Common myeloid progenitor, CD34-positive (primary cell): ENCODE results near the gene ZSCAN10.
"Not testable (repeated sequence)": the region's sequence is repeated elsewhere in the genome, so short reads cannot be mapped to it uniquely, and the experiment has no call there.

Experiments
- CTCF ChIA-PET: fragments of 350-600 bp; sonication (Branson Sonifier 250); formaldehyde crosslinking; loops from one replicate; lab custom pipeline; 2021; ENCODE audit warnings: antibody characterized with exemption; lab: Charles Lee
- POLR2A ChIA-PET: fragments of 350-600 bp; sonication (Branson Sonifier 250); formaldehyde crosslinking; loops from one replicate; lab custom pipeline; 2021; ENCODE audit warnings: antibody characterized with exemption; lab: Charles Lee
- DNase-seq, 3 donors: peaks; one replicate each; pipeline versions ENCODE4 v3.0.0 to v3.0.0-alpha.2; 2013
- H3K27ac ChIP-seq, 2 experiments: 1 replicate in 1 of 2; 2 replicates in 1 of 2; pipeline ENCODE4 v1.7.0; 2013; ENCODE audit warnings: inconsistent platforms in 2 of 2, low read length in 2 of 2, mild to moderate bottlenecking in 2 of 2, low read depth in 1 of 2, moderate library complexity in 1 of 2; ENCODE audit not compliant: severe bottlenecking in 2 of 2, insufficient read depth in 1 of 2, poor library complexity in 1 of 2
- H3K27me3 ChIP-seq, 5 experiments: replicated peaks in 2 of 5; 1 replicate in 3 of 5; 2 replicates in 2 of 5; pipeline versions ENCODE4 v1.6.1 to v1.7.0; 2013; ENCODE audit warnings: low read length in 4 of 5, mild to moderate bottlenecking in 2 of 5, moderate library complexity in 2 of 5, inconsistent platforms in 1 of 5; ENCODE audit not compliant: insufficient read depth in 5 of 5, control insufficient read depth in 4 of 5
- H3K36me3 ChIP-seq, 4 experiments: 1 replicate in 2 of 4; 2 replicates in 2 of 4; pipeline versions ENCODE4 v1.6.1 to v1.7.0; 2013; ENCODE audit warnings: low read length in 3 of 4, control low read depth in 1 of 4, mild to moderate bottlenecking in 1 of 4; ENCODE audit not compliant: control insufficient read depth in 4 of 4, insufficient read depth in 4 of 4
- H3K4me1 ChIP-seq, 4 experiments: 1 replicate in 3 of 4; 2 replicates in 1 of 4; pipeline versions ENCODE4 v1.6.1 to v1.7.1; 2013; ENCODE audit warnings: low read length in 3 of 4, mild to moderate bottlenecking in 3 of 4, control low read depth in 1 of 4, inconsistent platforms in 1 of 4, moderate library complexity in 1 of 4; ENCODE audit not compliant: control insufficient read depth in 4 of 4, insufficient read depth in 4 of 4; ENCODE audit errors: control extremely low read depth in 1 of 4
- H3K4me3 ChIP-seq, 7 experiments: 1 replicate in 4 of 7; 2 replicates in 3 of 7; pipeline versions ENCODE4 v1.5.1 to v1.7.0; 2013; ENCODE audit warnings: mild to moderate bottlenecking in 7 of 7, low read length in 6 of 7, moderate library complexity in 6 of 7, inconsistent platforms in 2 of 7, low read depth in 2 of 7, control low read depth in 1 of 7; ENCODE audit not compliant: insufficient read depth in 4 of 7, control insufficient read depth in 1 of 7; ENCODE audit errors: extremely low read depth in 1 of 7
- H3K9me3 ChIP-seq, 5 experiments: 1 replicate in 4 of 5; 2 replicates in 1 of 5; pipeline versions ENCODE4 v1.6.1 to v1.7.1; 2013; ENCODE audit warnings: low read length in 4 of 5, mild to moderate bottlenecking in 2 of 5, inconsistent platforms in 1 of 5, low read depth in 1 of 5, moderate library complexity in 1 of 5; ENCODE audit not compliant: control insufficient read depth in 4 of 5, insufficient read depth in 2 of 5; ENCODE audit errors: control extremely low read depth in 1 of 5
- WGBS: methylation state at CpG from one replicate; pipeline ENCODE4 v1.1.5; 2013; ENCODE audit not compliant: insufficient coverage; 5-methylcytosine and 5-hydroxymethylcytosine counted together

The ZSCAN10 gene

DNA sequence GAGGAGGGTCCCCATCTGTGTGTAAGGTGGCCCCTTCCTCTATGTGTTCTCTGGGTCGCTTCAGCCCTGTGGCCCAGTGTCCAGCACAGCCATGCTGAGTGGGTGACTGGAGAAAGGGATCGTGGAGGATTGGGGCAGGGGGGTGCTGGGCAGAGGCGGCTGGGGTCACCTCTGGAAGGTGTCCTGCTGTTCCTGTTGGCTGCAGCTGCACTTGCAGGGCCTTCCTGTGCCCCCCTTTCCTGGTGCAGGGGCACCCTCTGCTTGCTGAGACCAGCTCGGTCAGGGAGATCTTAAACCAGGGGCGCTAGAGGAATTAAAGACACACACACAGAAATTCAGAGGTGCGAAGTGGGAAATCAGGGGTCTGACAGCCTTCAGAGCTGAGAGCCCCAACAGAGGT lies 22.5 kb downstream of the ZSCAN10 start:
- CTCF ChIA-PET: interaction anchor here (1.1 to 6.1 kb wide), 6 partner anchors 12 to 53 kb away, joined by 3 to 54 read pairs (median 10); partner anchors contain the start of gene ZSCAN10

DNA sequence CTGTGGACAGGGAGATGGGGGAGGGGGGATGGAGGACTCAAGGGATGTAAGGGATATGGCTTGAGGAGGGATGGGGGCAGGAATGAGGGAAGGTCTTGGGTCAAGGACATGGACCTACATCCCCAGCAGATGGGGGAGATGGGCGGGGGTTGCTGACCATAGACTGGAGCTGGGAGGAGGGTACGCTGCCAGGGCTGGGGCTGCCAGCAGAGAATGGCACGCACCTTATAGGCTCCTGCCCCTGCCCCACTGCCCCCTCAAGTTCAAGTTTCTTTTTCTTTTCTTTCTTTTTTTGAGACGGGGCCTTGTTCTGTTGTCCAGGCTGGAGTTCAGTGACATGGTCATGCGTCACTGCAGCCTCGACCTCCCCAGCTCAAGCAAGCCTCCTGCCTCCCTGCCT lies 23.1 kb downstream of the ZSCAN10 start:
- H3K36me3 ChIP-seq, H3K27me3 ChIP-seq, H3K9me3 ChIP-seq, DNase-seq, H3K27ac ChIP-seq: not testable (repeated sequence)
- ChIA-PET POLR2A (interaction anchor here (1.5 kb wide), 2 partner anchors 10 to 12 kb away, joined by 3 to 7 read pairs; no protein-coding TSS in a partner anchor), CTCF (interaction anchor here (1.1 to 6.1 kb wide), 9 partner anchors 12 to 386 kb away, joined by 3 to 54 read pairs (median 8); partner anchors contain the start of gene ZSCAN10)
- 100% methylated on average over 3 of the region's 6 CpGs for WGBS
- peak overlapping the region in 1 of 7 experiments; percentile 2 for H3K4me3 ChIP-seq
- peaks cover 0 to 53% (median 41%) of the 10 kb centered on the region in 4 experiments for H3K4me1 ChIP-seq

More for the DNA sequence above, 22.5 kb downstream of the ZSCAN10 start:
- H3K4me3 ChIP-seq: no peak overlapping the region
- no peak overlapping the region for H3K27ac ChIP-seq
- POLR2A ChIA-PET: interaction anchor here (1.1 kb wide), 1 partner anchor 53 kb away, joined by 3 read pairs; no protein-coding TSS in a partner anchor
- WGBS: 33% methylated on average over 2 of the region's 6 CpGs
- no peaks in the 10 kb centered on the region for H3K36me3 ChIP-seq
- H3K27me3 ChIP-seq: no peaks in the 10 kb centered on the region
- peaks cover 0 to 47% (median 39%) of the 10 kb centered on the region in 4 experiments for H3K4me1 ChIP-seq
- peaks cover 0 to 7% (median 0%) of the 10 kb centered on the region in 5 experiments for H3K9me3 ChIP-seq
- no peak for DNase-seq

DNA sequence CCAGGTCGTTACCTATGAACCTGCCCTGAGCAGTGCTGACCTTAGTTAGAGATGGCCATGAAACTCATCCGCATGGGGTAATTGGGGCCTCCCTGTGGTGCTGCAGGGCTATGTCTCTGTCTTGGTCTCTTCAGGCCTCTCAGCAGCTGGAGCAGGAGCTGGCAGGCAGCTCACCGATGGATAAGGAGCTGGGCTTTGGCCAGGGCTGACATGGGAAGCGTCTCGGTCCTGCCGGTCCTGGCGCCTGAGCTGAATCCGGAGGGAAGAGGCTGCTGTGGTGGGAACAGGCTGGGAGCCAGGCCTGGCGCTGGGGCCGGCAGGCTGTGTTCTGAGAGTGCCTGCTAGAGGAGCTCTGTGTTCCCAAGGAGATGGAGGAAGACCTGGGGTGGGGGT lies 23.6 kb downstream of the ZSCAN10 start:
- Histone ChIP-seq H3K27ac (peak overlapping the region in 1 of 2 experiments; percentile 64), H3K36me3 (no peaks in the 10 kb centered on the region), H3K9me3 (peaks cover 0 to 7% (median 0%) of the 10 kb centered on the region in 5 experiments), H3K27me3 (no peaks in the 10 kb centered on the region), H3K4me3 (peak overlapping the region in 3 of 7 experiments; percentile 11 to 53 (median 24)), H3K4me1 (peaks cover 0 to 57% (median 43%) of the 10 kb centered on the region in 4 experiments)
- POLR2A ChIA-PET: interaction anchor here (1.5 kb wide), 2 partner anchors 10 to 12 kb away, joined by 3 to 7 read pairs; no protein-coding TSS in a partner anchor
- CTCF ChIA-PET: interaction anchor here (1.1 to 6.1 kb wide), 8 partner anchors 12 to 386 kb away, joined by 3 to 54 read pairs (median 6); no protein-coding TSS in a partner anchor
- 78% methylated on average over 2 of the region's 10 CpGs for WGBS
- no peak for DNase-seq

DNA sequence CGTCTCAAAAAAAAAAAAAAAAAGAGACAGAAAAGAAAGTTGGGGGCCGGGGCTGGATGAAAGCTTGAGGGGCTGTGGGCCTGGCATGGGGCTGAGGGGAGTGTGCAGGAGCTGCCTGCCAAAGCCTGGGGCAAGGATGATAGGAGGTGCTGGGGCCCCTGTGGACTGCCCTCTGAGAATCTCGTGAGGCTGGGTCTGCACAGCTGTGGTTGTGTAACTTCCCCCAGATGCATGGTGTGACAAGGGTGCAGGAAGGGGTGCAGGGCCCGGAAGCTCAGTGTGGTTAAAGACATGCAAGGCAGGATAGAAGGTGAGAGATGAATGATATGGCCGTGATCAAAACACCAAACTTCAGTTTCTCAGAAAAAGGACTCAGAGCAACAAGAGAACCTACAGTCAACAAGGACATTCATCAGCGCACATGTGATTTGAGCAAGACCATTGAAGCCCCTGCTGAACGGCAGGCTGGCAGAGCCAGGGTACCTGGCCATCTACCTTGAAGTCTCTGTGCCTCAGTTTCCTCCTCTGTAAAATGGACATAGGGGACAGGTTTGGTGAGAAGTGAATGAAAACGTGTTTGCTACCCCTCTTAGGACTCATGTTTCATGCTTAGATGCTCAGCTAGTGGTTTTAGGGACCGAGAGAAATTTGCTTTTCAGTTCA lies 24.1 kb downstream of the ZSCAN10 start:
- Histone ChIP-seq H3K27me3 (no peaks in the 10 kb centered on the region), H3K36me3 (no peaks in the 10 kb centered on the region), H3K9me3 (peaks cover 0 to 7% (median 0%) of the 10 kb centered on the region in 5 experiments), H3K4me3 (peak overlapping the region in 5 of 7 experiments; percentile 9 to 53 (median 15)), H3K4me1 (peaks cover 0 to 63% (median 43%) of the 10 kb centered on the region in 4 experiments), H3K27ac (peak overlapping the region; percentile 56 to 64)
- WGBS: 9% methylated on average over 7 of the region's 9 CpGs
- POLR2A ChIA-PET: interaction anchor here (0.6 to 1.5 kb wide), 3 partner anchors 10 to 13 kb away, joined by 3 to 8 read pairs (median 7); no protein-coding TSS in a partner anchor
- CTCF ChIA-PET: interaction anchor here (0.7 to 6.1 kb wide), 9 partner anchors 10 to 387 kb away, joined by 3 to 54 read pairs (median 5); partner anchors contain the start of gene IL32
- peak; percentile 82 to 98 (median 94) for DNase-seq

DNA sequence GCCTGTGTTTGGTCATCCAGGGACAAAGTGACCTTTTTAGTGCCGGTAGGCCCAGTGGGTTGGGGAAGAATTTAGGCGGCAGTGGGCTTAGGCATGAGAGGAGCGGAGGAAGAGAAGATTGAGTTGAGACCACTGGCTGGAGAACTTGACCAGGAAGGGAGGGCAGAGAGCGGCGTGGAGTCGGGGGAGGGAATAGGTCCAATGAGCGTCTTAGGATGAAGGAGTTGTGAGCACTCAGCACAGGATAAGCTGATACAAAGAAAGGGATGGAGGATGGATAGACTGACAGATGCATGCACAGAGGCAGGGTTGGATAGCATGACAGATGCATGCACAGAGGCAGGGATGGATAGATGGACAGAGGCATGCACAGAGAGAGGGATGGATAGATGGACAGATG lies 25.6 kb downstream of the ZSCAN10 start:
- POLR2A ChIA-PET: no interaction called here
- CTCF ChIA-PET: interaction anchor here (0.6 to 4.7 kb wide), 2 partner anchors 14 to 26 kb away, joined by 3 to 31 read pairs; no protein-coding TSS in a partner anchor
- DNase-seq: no peak
- WGBS: 91% methylated on average over 7 of the region's 7 CpGs
- H3K4me3 ChIP-seq: no peak overlapping the region
- no peaks in the 10 kb centered on the region for H3K36me3 ChIP-seq
- H3K9me3 ChIP-seq: peaks cover 0 to 7% (median 0%) of the 10 kb centered on the region in 5 experiments
- peaks cover 0 to 64% (median 43%) of the 10 kb centered on the region in 4 experiments for H3K4me1 ChIP-seq
- no peaks in the 10 kb centered on the region for H3K27me3 ChIP-seq
- no peak overlapping the region for H3K27ac ChIP-seq

DNA sequence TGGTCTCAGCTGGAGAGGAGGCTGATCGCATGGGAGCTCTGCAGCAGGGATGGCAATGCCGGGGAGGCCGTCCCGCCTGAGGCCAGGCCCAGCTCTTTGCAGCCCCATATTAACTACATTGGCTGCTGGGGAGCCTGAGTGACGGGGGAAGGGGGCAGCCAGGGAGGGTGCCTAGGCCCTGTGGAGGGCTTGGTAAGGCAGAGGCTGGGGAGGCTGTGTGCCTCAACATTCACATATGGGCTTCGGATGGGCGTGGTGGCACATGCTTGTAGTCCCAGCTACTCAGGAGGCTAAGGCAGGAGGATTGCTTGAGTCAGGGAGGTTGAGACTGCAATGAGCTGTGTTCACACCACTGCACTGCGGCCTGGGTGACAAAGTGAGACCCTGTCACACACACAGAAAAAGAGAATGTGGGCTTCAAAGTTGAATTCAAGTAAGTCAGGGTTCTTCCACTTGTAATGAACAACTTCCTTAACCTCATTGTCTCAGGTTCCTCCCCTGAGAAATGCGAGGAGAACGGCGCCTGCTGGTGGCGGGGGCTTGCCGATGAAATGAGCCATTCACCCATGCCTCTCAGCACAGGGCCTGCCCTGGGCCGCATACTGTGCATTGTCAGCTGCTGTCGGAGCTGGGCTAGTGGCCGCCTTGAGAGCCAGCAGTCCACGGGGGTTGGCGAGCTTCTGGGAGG lies 26.4 kb downstream of the ZSCAN10 start:
- H3K36me3 ChIP-seq, H3K9me3 ChIP-seq, H3K4me3 ChIP-seq, H3K27ac ChIP-seq, H3K27me3 ChIP-seq, POLR2A ChIA-PET: not testable (repeated sequence)
- WGBS: no CpG with 5 or more reads among the region's 18 CpGs
- peaks cover 0 to 69% (median 43%) of the 10 kb centered on the region in 4 experiments for H3K4me1 ChIP-seq
- CTCF ChIA-PET: interaction anchor here (0.6 kb wide), 1 partner anchor 25 kb away, joined by 3 read pairs; no protein-coding TSS in a partner anchor
- DNase-seq: peak in 1 of 3 donors; percentile 40
